ENCODE results near the gene PTCD2. TPM values are rescaled to one million over a fixed set of nuclear protein-coding genes. Genes with fewer than 3 reads are reported as not detected.

The PTCD2 gene
- total RNA-seq, 4 donors from 2014 or later, result 1.5 to 9.5 (median 2.9) TPM

GRCh38 chr5:72286798-72287197 is 33.4 kb upstream of the PTCD2 start:
- intact Hi-C loops (cut with DNase I; ENCODE audit: low total_unique reads) (no loop called here), in situ Hi-C loops (cut with MboI; ENCODE audit: low pct_ligation_motif_present in 1 of 4, low pct_unique_long_range_greater_than_20kb in 1 of 4, low sequenced_read_pairs in 3 of 4) (no loop called here)
- WGBS, 2 donors (ENCODE audit: low coverage in 1 of 2), result 97 to 100% methylated on average over 2 to 5 of the region's 5 CpGs
- Histone ChIP-seq H3K27ac (no peak overlapping the region), H3K4me1 (peaks cover 0 to 13% (median 8%) of the 10 kb centered on the region in 4 donors), H3K36me3 (no peaks in the 10 kb centered on the region), H3K27me3 (no peaks in the 10 kb centered on the region), H3K4me3 (no peak overlapping the region), H3K9me3 (no peaks in the 10 kb centered on the region)
- DNase-seq, result no peak
- TF ChIP-seq POLR2AphosphoS5 (IDR thresholded peaks at IDR 0.05) (no peak), POLR2A (IDR thresholded peaks at IDR 0.05) (no peak), EP300 (IDR thresholded peaks at IDR 0.05; ENCODE audit: low read depth) (no peak)
- TF ChIP-seq, protein P1, sequence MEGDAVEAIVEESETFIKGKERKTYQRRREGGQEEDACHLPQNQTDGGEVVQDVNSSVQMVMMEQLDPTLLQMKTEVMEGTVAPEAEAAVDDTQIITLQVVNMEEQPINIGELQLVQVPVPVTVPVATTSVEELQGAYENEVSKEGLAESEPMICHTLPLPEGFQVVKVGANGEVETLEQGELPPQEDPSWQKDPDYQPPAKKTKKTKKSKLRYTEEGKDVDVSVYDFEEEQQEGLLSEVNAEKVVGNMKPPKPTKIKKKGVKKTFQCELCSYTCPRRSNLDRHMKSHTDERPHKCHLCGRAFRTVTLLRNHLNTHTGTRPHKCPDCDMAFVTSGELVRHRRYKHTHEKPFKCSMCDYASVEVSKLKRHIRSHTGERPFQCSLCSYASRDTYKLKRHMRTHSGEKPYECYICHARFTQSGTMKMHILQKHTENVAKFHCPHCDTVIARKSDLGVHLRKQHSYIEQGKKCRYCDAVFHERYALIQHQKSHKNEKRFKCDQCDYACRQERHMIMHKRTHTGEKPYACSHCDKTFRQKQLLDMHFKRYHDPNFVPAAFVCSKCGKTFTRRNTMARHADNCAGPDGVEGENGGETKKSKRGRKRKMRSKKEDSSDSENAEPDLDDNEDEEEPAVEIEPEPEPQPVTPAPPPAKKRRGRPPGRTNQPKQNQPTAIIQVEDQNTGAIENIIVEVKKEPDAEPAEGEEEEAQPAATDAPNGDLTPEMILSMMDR (IDR thresholded peaks at IDR 0.05), result no peak

DNA sequence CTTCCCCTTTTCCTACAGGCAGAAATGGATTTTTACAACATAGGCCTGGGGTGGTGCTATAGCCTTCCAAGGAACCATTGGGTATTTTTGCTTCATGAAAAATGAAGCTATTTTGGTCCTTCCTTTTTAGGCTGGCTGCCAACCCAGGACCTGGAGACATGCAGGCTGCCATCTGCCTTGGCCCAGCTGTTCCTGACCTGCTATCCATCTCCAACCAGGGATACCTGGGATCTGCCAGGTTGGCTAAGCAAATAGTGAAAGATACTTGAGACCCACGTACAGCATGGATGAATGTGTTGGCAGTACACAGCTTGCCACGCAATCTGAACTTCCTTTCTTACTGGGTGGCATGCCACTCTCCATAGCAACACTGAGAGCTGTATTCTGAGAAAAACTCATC is 31.2 kb upstream of the PTCD2 start:
- no peak for DNase-seq
- H3K27ac ChIP-seq, result no peak overlapping the region
- intact Hi-C loops (cut with DNase I; ENCODE audit: low total_unique reads) (no loop called here), in situ Hi-C loops (cut with MboI; ENCODE audit: low pct_ligation_motif_present in 1 of 4, low pct_unique_long_range_greater_than_20kb in 1 of 4, low sequenced_read_pairs in 3 of 4) (no loop called here)
- no peaks in the 10 kb centered on the region for H3K9me3 ChIP-seq
- WGBS, 2 donors (ENCODE audit: low coverage in 1 of 2), result 76 to 88% methylated on average over 1 to 2 of the region's 2 CpGs
- TF ChIP-seq POLR2AphosphoS5 (IDR thresholded peaks at IDR 0.05) (no peak), EP300 (IDR thresholded peaks at IDR 0.05; ENCODE audit: low read depth) (no peak), POLR2A (IDR thresholded peaks at IDR 0.05) (no peak)
- TF ChIP-seq, protein P1 (IDR thresholded peaks at IDR 0.05), result no peak
- peaks cover 0 to 6% (median 0%) of the 10 kb centered on the region in 4 donors for H3K4me1 ChIP-seq
- H3K27me3 ChIP-seq, result no peaks in the 10 kb centered on the region
- H3K4me3 ChIP-seq, result no peak overlapping the region
- no peaks in the 10 kb centered on the region for H3K36me3 ChIP-seq

DNA sequence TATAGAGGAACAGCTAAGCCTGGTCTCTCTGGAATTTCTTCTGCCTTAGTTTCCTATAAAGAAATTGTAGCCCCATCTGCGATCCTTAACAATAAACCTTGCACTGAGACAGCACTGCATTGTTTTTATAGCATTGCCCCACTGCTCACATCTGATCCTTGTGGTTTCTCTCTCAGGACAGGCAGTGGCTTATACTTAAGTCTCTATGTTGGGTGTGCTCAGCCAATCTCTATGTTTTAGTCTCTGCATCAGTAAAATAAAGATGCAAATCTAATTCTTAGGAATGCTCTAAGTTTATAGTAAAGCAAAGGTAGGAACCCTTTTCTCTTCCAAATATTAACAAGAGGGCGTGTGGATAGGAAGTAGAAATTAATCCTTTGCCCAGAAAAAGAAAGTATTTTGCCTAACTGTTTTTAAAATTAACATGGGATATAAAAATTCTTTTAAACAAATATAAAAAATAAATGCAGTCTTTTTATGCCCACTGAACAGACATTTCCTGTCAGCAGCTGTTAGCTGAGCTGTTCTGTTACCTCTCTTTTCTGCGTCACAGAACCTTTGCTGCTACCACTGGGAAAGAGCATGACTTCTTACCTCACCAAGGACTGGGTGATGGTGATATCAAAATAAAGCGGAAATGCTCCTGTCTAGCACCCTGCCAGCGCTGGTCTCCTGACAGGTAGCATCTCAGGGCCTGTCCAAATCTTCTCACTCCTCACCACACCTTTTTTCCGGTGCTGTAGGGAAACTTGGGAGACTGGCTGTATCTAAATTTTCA is 29.6 kb upstream of the PTCD2 start:
- in situ Hi-C loops (cut with MboI; ENCODE audit: low pct_ligation_motif_present in 1 of 4, low pct_unique_long_range_greater_than_20kb in 1 of 4, low sequenced_read_pairs in 3 of 4), result no loop called here
- no peak for DNase-seq
- intact Hi-C loops (cut with DNase I; ENCODE audit: low total_unique reads), result no loop called here
- H3K9me3 ChIP-seq, result no peaks in the 10 kb centered on the region
- H3K36me3 ChIP-seq, result no peaks in the 10 kb centered on the region
- no peaks in the 10 kb centered on the region for H3K27me3 ChIP-seq
- H3K4me3 ChIP-seq, result no peak overlapping the region
- H3K4me1 ChIP-seq, result peaks cover 0 to 6% (median 0%) of the 10 kb centered on the region in 4 donors
- 93 to 96% methylated on average over 5 to 6 of the region's 6 CpGs for WGBS, 2 donors (ENCODE audit: low coverage in 1 of 2)
- TF ChIP-seq POLR2AphosphoS5 (IDR thresholded peaks at IDR 0.05), result no peak
- TF ChIP-seq, protein P1 (IDR thresholded peaks at IDR 0.05), result no peak
- TF ChIP-seq EP300 (IDR thresholded peaks at IDR 0.05; ENCODE audit: low read depth), result no peak
- no peak for TF ChIP-seq POLR2A (IDR thresholded peaks at IDR 0.05)
- no peak overlapping the region for H3K27ac ChIP-seq

DNA sequence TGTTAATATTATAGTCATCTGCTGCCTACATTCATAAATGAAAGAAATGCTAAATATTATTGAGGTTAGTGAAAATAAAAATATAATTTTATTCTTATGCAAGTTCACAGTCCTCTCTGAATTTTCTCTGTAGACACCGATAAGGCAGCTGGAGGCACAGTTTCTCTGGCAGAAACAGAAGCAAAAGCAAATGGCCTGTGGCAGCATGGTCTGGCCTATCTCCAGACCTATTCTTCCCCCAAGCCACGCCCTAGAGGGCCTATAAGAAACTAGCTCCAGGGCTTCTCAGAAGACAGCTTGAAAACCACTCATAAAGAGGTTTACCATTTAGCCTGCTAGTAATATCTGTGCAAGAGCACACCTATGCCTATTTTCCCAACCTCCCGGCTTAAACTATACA is 28.6 kb upstream of the PTCD2 start:
- WGBS, 2 donors (ENCODE audit: low coverage in 1 of 2), result 89 to 95% methylated on average over 3 of the region's 3 CpGs
- in situ Hi-C loops (cut with MboI; ENCODE audit: low pct_ligation_motif_present in 1 of 4, low pct_unique_long_range_greater_than_20kb in 1 of 4, low sequenced_read_pairs in 3 of 4) (no loop called here), intact Hi-C loops (cut with DNase I; ENCODE audit: low total_unique reads) (no loop called here)
- no peaks in the 10 kb centered on the region for H3K27me3 ChIP-seq
- H3K36me3 ChIP-seq, result peaks cover 0 to 3% (median 0%) of the 10 kb centered on the region in 4 donors
- DNase-seq, result no peak
- TF ChIP-seq EP300 (IDR thresholded peaks at IDR 0.05; ENCODE audit: low read depth), result no peak
- TF ChIP-seq, protein P1 (IDR thresholded peaks at IDR 0.05), result no peak
- no peak for TF ChIP-seq POLR2AphosphoS5 (IDR thresholded peaks at IDR 0.05)
- no peak for TF ChIP-seq POLR2A (IDR thresholded peaks at IDR 0.05)
- peaks cover 0 to 10% (median 0%) of the 10 kb centered on the region in 4 donors for H3K4me1 ChIP-seq
- no peak overlapping the region for H3K4me3 ChIP-seq
- no peaks in the 10 kb centered on the region for H3K9me3 ChIP-seq
- H3K27ac ChIP-seq, result no peak overlapping the region
